Cardiac muscle cell (in vitro differentiated cells and primary cell): Measurements from ENCODE around the gene PIEZO2. TPM values are rescaled to one million over a fixed set of nuclear protein-coding genes. Genes with fewer than 3 reads are reported as not detected.

Experiments
- DNase-seq, 2 donors: peaks; one replicate each; pipeline versions ENCODE4 v3.0.0 to v3.0.0-alpha.2; 2010 to 2017; ENCODE audit warnings: low read depth in 1 of 2, low spot score in 1 of 2
- H3K27ac ChIP-seq: fragments of 200-600 bp; sonication (generic); 2 replicates; pipeline ENCODE4 v1.5.1; 2016
- H3K27me3 ChIP-seq: fragments of 200-600 bp; sonication (generic); 2 replicates; pipeline ENCODE4 v1.6.0; 2016; ENCODE audit warnings: control low read depth
- H3K36me3 ChIP-seq: fragments of 200-600 bp; sonication (generic); 2 replicates; pipeline ENCODE4 v1.5.1; 2016; ENCODE audit warnings: control low read depth
- H3K4me1 ChIP-seq: fragments of 200-600 bp; sonication (generic); 2 replicates; pipeline ENCODE4 v1.8.1; 2017; ENCODE audit warnings: low read depth, mild to moderate bottlenecking, mixed run types
- H3K4me3 ChIP-seq: fragments of 200-600 bp; sonication (generic); 2 replicates; pipeline ENCODE4 v1.5.1; 2016; ENCODE audit warnings: mild to moderate bottlenecking
- H3K9me3 ChIP-seq: fragments of 200-600 bp; sonication (generic); 2 replicates; pipeline ENCODE4 v1.5.1; 2017; ENCODE audit warnings: low read depth, mild to moderate bottlenecking, control low read depth
- CTCF ChIP-seq: IDR thresholded peaks from 2 replicates; pipeline ENCODE4 v1.5.1; 2012; ENCODE audit warnings: low read depth, mild to moderate bottlenecking, low read length
- polyA plus RNA-seq: library from polyadenylated mRNA; unstranded; fragments of >200 nt; fragmentation: Nextera tagmentation; extraction: Ambion mirVana; gene quantifications from 2 replicates; pipeline ENCODE4 v1.2.1, GENCODE V29; 2016
- total RNA-seq: library from RNA; depleted of rRNA; stranded (reverse); fragments of >200 nt; gene quantifications from 2 replicates; pipeline ENCODE4 v1.2.3, GENCODE V29; 2016

Gene PIEZO2
- total and polyA plus RNA-seq, 2 experiments from 2014 or later, result 0.04 to 0.69 TPM

GRCh38 chr18:10775026-10775425, 374.3 kb downstream of the PIEZO2 start:
- Histone ChIP-seq H3K27me3 (no peaks in the 10 kb centered on the region), H3K9me3 (no peaks in the 10 kb centered on the region)
- TF ChIP-seq CTCF, result no peak

GRCh38 chr18:10771053-10771709, 378.2 kb downstream of the PIEZO2 start:
- peak in 1 of 2 donors; percentile 42 for DNase-seq
- peaks cover 3% of the 10 kb centered on the region for H3K4me1 ChIP-seq
- H3K27ac ChIP-seq, result no peak overlapping the region
- H3K9me3 ChIP-seq, result no peaks in the 10 kb centered on the region
- no peak overlapping the region for H3K4me3 ChIP-seq
- no peak for TF ChIP-seq CTCF
- H3K36me3 ChIP-seq, result no peaks in the 10 kb centered on the region
- peaks cover 2% of the 10 kb centered on the region for H3K27me3 ChIP-seq

More at GRCh38 chr18:10775026-10775425, 374.3 kb downstream of the PIEZO2 start:
- Histone ChIP-seq H3K36me3 (no peaks in the 10 kb centered on the region), H3K27ac (no peak overlapping the region), H3K4me1 (peaks cover 15% of the 10 kb centered on the region), H3K4me3 (no peak overlapping the region)
- no peak for DNase-seq

GRCh38 chr18:10770264-10770663, 379.1 kb downstream of the PIEZO2 start:
- DNase-seq, result no peak
- Histone ChIP-seq H3K36me3 (no peaks in the 10 kb centered on the region), H3K4me1 (no peaks in the 10 kb centered on the region), H3K27me3 (peaks cover 2% of the 10 kb centered on the region), H3K27ac (no peak overlapping the region), H3K9me3 (no peaks in the 10 kb centered on the region), H3K4me3 (no peak overlapping the region)
- no peak for TF ChIP-seq CTCF

- Histone ChIP-seq H3K27me3 (peaks cover 2% of the 10 kb centered on the region), H3K4me1 (no peaks in the 10 kb centered on the region), H3K9me3 (no peaks in the 10 kb centered on the region), H3K4me3 (no peak overlapping the region), H3K27ac (no peak overlapping the region), H3K36me3 (no peaks in the 10 kb centered on the region)
- DNase-seq, result no peak
- TF ChIP-seq CTCF, result no peak
Measured at GRCh38 chr18:10768221-10768620, 381.1 kb downstream of the PIEZO2 start.

GRCh38 chr18:10767658-10768057, 381.7 kb downstream of the PIEZO2 start:
- TF ChIP-seq CTCF, result no peak
- H3K27me3 ChIP-seq, result peaks cover 2% of the 10 kb centered on the region
- H3K4me3 ChIP-seq, result no peak overlapping the region
- H3K27ac ChIP-seq, result no peak overlapping the region
- no peaks in the 10 kb centered on the region for H3K4me1 ChIP-seq
- DNase-seq, result no peak
- no peaks in the 10 kb centered on the region for H3K36me3 ChIP-seq
- no peaks in the 10 kb centered on the region for H3K9me3 ChIP-seq
